ENCODE results near the gene COBL.
A peak's percentile ranks its signal among the peaks of the same experiment; 100 is the strongest.

COBL gene

GRCh38 chr7:51175992-51176388 is 140.6 kb downstream of the COBL start:
- no peak for TF ChIP-seq SIN3A (IDR thresholded peaks at IDR 0.05; ENCODE audit: borderline replicate concordance, insufficient read depth, low read length)
- no peak for TF ChIP-seq FOXP2 (optimal IDR thresholded peaks at IDR 0.05; ENCODE audit: borderline replicate concordance, extremely low read depth, extremely low read length, insufficient read depth)
- TF ChIP-seq TAF1 (IDR thresholded peaks at IDR 0.05; ENCODE audit: borderline replicate concordance, insufficient read depth, low read length): no peak
- no peak for TF ChIP-seq POLR2AphosphoS5 (IDR thresholded peaks at IDR 0.05; ENCODE audit: low read depth, low read length)
- TF ChIP-seq REST (IDR thresholded peaks at IDR 0.05; ENCODE audit: insufficient read depth in 1 of 2, low read depth in 2 of 2, low read length in 2 of 2): no peak

- TF ChIP-seq TAF1 (IDR thresholded peaks at IDR 0.05; ENCODE audit: borderline replicate concordance, insufficient read depth, low read length) (no peak), FOXP2 (optimal IDR thresholded peaks at IDR 0.05; ENCODE audit: borderline replicate concordance, extremely low read depth, extremely low read length, insufficient read depth) (no peak), REST (IDR thresholded peaks at IDR 0.05; ENCODE audit: insufficient read depth in 1 of 2, low read depth in 2 of 2, low read length in 2 of 2) (no peak), POLR2AphosphoS5 (IDR thresholded peaks at IDR 0.05; ENCODE audit: low read depth, low read length) (no peak), SIN3A (IDR thresholded peaks at IDR 0.05; ENCODE audit: borderline replicate concordance, insufficient read depth, low read length) (no peak)
Observed at GRCh38 chr7:51175316-51175991, 141.2 kb downstream of the COBL start.

- peak in 1 of 2 experiments; percentile 39; a peak in 1 of 4 replicates for TF ChIP-seq REST (IDR thresholded peaks at IDR 0.05; ENCODE audit: insufficient read depth in 1 of 2, low read depth in 2 of 2, low read length in 2 of 2)
- TF ChIP-seq POLR2AphosphoS5 (IDR thresholded peaks at IDR 0.05; ENCODE audit: low read depth, low read length): no peak
Observed at GRCh38 chr7:51165337-51165736, 151.3 kb downstream of the COBL start.

DNA sequence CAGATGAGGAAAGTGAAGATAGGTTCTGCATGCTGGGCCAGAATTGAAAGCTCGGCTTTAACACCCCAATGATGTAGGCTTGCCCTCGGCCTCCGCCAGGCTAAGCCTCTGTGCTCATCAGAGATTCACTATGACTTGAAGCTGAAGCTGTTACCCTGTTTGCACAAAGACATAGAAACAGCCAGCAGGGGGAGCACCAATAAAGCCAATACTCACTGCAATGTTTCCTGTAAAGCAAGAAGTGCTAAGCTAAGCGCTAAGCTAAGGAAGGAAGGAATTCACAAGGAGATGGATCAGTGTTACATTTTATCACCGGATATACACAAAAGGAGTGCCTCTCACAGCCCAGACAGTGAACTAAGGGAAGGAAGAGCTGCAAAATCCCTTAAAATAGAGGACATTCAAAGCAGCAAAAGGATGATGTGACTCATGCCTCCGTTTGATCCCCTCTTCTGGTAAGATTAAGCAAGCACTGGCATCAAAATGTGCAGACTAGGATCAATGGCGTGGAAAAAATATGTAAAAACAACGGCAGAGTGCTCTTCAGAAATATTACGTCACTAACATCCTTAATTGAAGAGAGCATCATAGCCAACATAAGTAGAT is 153.8 kb downstream of the COBL start:
- TF ChIP-seq POLR2AphosphoS5 (IDR thresholded peaks at IDR 0.05; ENCODE audit: low read depth, low read length) (no peak), REST (IDR thresholded peaks at IDR 0.05; ENCODE audit: insufficient read depth in 1 of 2, low read depth in 2 of 2, low read length in 2 of 2) (no peak), TAF1 (IDR thresholded peaks at IDR 0.05; ENCODE audit: borderline replicate concordance, insufficient read depth, low read length) (no peak), SIN3A (IDR thresholded peaks at IDR 0.05; ENCODE audit: borderline replicate concordance, insufficient read depth, low read length) (no peak), FOXP2 (optimal IDR thresholded peaks at IDR 0.05; ENCODE audit: borderline replicate concordance, extremely low read depth, extremely low read length, insufficient read depth) (no peak)

All from PFSK-1 (cell line).